ENCODE results near the gene SESN1.
"Not testable (repeated sequence)": the region's sequence is repeated elsewhere in the genome, so short reads cannot be mapped to it uniquely, and the experiment has no call there.

SESN1 gene

DNA sequence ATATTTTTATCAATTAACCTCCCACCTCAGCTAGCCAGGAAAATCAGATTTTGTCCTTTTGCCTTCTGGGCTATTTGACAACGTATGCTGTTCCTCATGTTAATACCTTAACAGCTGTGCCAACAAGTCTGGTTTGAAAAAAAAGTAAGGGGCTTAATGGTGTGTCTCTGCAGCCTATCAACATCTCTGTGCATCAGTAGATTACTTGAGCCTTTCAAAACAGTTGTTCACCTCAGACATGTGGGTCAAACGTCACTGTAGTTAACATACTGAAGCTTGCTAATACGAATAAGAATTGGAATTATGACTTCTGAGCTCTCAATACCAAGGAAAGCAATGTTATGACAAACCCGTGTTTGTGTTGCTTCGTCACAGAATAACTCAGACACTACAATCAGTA is 23.7 kb upstream of the SESN1 start:
- peaks cover 6% of the 10 kb centered on the region for H3K79me2 ChIP-seq
- H3K4me2 ChIP-seq (ENCODE audit: low read length) = peak overlapping the region; percentile 29
- H2AFZ ChIP-seq = peak overlapping the region; percentile 21
- peaks cover 34% of the 10 kb centered on the region for H3K4me1 ChIP-seq
- H3K27me3 ChIP-seq (ENCODE audit: control insufficient read depth, insufficient read depth, low read length) = no peaks in the 10 kb centered on the region
- H3K4me3 ChIP-seq (ENCODE audit: low read depth, low read length) = no peak overlapping the region
- peak overlapping the region; percentile 75 for H3K27ac ChIP-seq
- H3K9ac ChIP-seq = no peak overlapping the region
- no peaks in the 10 kb centered on the region for H3K9me3 ChIP-seq (ENCODE audit: control insufficient read depth, low read length)
- TF ChIP-seq, protein P1, sequence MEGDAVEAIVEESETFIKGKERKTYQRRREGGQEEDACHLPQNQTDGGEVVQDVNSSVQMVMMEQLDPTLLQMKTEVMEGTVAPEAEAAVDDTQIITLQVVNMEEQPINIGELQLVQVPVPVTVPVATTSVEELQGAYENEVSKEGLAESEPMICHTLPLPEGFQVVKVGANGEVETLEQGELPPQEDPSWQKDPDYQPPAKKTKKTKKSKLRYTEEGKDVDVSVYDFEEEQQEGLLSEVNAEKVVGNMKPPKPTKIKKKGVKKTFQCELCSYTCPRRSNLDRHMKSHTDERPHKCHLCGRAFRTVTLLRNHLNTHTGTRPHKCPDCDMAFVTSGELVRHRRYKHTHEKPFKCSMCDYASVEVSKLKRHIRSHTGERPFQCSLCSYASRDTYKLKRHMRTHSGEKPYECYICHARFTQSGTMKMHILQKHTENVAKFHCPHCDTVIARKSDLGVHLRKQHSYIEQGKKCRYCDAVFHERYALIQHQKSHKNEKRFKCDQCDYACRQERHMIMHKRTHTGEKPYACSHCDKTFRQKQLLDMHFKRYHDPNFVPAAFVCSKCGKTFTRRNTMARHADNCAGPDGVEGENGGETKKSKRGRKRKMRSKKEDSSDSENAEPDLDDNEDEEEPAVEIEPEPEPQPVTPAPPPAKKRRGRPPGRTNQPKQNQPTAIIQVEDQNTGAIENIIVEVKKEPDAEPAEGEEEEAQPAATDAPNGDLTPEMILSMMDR (IDR thresholded peaks at IDR 0.05) = no peak
- no peaks in the 10 kb centered on the region for H3K36me3 ChIP-seq (ENCODE audit: control insufficient read depth, insufficient read depth, low read length)

- Histone ChIP-seq H3K4me1 (peaks cover 32% of the 10 kb centered on the region), H3K9ac (no peak overlapping the region), H3K79me2 (peaks cover 8% of the 10 kb centered on the region), H3K4me3 (ENCODE audit: low read depth, low read length) (no peak overlapping the region), H3K27me3 (ENCODE audit: control insufficient read depth, insufficient read depth, low read length) (no peaks in the 10 kb centered on the region), H3K9me3 (ENCODE audit: control insufficient read depth, low read length) (no peaks in the 10 kb centered on the region), H2AFZ (no peak overlapping the region), H3K27ac (peak overlapping the region; percentile 75), H3K36me3 (ENCODE audit: control insufficient read depth, insufficient read depth, low read length) (no peaks in the 10 kb centered on the region), H3K4me2 (ENCODE audit: low read length) (peak overlapping the region; percentile 17)
- TF ChIP-seq, protein P1 (IDR thresholded peaks at IDR 0.05) = no peak
These were observed 22.8 kb upstream of the SESN1 start for GRCh38 chr6:109117346-109118035.

GRCh38 chr6:109112663-109113062 is 18.0 kb upstream of the SESN1 start:
- H3K79me2 ChIP-seq = peaks cover 14% of the 10 kb centered on the region
- H3K4me3 ChIP-seq (ENCODE audit: low read depth, low read length); H2AFZ ChIP-seq; H3K9me3 ChIP-seq (ENCODE audit: control insufficient read depth, low read length); H3K4me1 ChIP-seq; H3K27ac ChIP-seq; H3K36me3 ChIP-seq (ENCODE audit: control insufficient read depth, insufficient read depth, low read length); H3K27me3 ChIP-seq (ENCODE audit: control insufficient read depth, insufficient read depth, low read length); H3K4me2 ChIP-seq (ENCODE audit: low read length); H3K9ac ChIP-seq: not testable (repeated sequence)

DNA sequence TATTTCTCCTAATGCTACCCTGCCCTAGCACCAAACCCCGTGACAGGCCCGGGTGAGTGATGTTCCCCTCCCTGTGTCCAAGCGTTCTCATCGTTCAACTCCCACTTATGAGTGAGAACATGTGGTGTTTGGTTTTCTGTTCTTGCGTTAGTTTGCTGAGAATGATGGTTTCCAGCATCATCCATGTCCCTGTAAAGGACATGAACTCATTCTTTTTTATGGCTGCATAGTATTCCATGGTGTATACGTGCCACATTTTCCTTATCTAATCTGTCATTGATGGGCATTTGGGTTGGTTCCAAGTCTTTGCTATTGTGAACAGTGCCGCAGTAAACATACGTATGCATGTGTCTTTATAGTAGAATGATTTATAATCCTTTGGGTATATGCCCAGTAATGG is 15.0 kb upstream of the SESN1 start:
- H3K4me1 ChIP-seq; H3K36me3 ChIP-seq (ENCODE audit: control insufficient read depth, insufficient read depth, low read length); H3K9me3 ChIP-seq (ENCODE audit: control insufficient read depth, low read length); H3K4me3 ChIP-seq (ENCODE audit: low read depth, low read length); H3K27ac ChIP-seq; H2AFZ ChIP-seq; H3K27me3 ChIP-seq (ENCODE audit: control insufficient read depth, insufficient read depth, low read length); H3K9ac ChIP-seq; H3K4me2 ChIP-seq (ENCODE audit: low read length): not testable (repeated sequence)
- H3K79me2 ChIP-seq = peaks cover 17% of the 10 kb centered on the region

DNA sequence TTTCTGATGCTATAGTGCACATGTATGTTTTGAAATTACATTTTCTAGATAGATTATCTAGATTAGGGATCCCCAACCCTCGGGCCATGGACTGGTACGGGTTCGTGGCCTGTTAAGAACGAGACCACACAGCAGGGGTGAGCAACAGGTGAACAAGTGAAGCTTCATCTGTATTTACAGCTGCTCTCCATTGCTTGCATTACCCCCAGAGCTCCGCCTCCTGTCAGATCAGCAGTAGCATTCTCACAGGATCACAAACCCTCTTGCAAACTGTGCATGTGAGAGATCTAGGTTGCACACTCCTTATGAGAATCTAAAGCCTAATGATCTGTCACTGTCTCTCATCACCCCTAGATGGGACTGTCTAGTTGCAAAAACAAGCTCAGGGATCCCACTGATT is 11.0 kb upstream of the SESN1 start:
- Histone ChIP-seq H3K9ac (no peak overlapping the region), H2AFZ (no peak overlapping the region), H3K27me3 (ENCODE audit: control insufficient read depth, insufficient read depth, low read length) (no peaks in the 10 kb centered on the region), H3K4me3 (ENCODE audit: low read depth, low read length) (no peak overlapping the region), H3K79me2 (peaks cover 15% of the 10 kb centered on the region), H3K9me3 (ENCODE audit: control insufficient read depth, low read length) (no peaks in the 10 kb centered on the region), H3K4me1 (peaks cover 5% of the 10 kb centered on the region), H3K4me2 (ENCODE audit: low read length) (no peak overlapping the region), H3K36me3 (ENCODE audit: control insufficient read depth, insufficient read depth, low read length) (no peaks in the 10 kb centered on the region), H3K27ac (no peak overlapping the region)
- TF ChIP-seq, protein P1 (IDR thresholded peaks at IDR 0.05) = no peak

GRCh38 chr6:109104512-109104911 is 9.9 kb upstream of the SESN1 start:
- Histone ChIP-seq H3K36me3 (ENCODE audit: control insufficient read depth, insufficient read depth, low read length) (no peaks in the 10 kb centered on the region), H3K4me1 (peaks cover 5% of the 10 kb centered on the region), H3K4me3 (ENCODE audit: low read depth, low read length) (no peak overlapping the region), H2AFZ (no peak overlapping the region), H3K4me2 (ENCODE audit: low read length) (no peak overlapping the region), H3K9ac (no peak overlapping the region), H3K27ac (no peak overlapping the region), H3K79me2 (peaks cover 17% of the 10 kb centered on the region), H3K9me3 (ENCODE audit: control insufficient read depth, low read length) (no peaks in the 10 kb centered on the region), H3K27me3 (ENCODE audit: control insufficient read depth, insufficient read depth, low read length) (no peaks in the 10 kb centered on the region)
- TF ChIP-seq, protein P1 (IDR thresholded peaks at IDR 0.05) = no peak

Data from parathyroid adenoma (tissue), 2 donors.